ENCODE results near the gene DNAJC10.

Gene DNAJC10

GRCh38 chr2:182824767-182825158, 108.7 kb downstream of the DNAJC10 start:
- WGBS (ENCODE audit: extremely low coverage, insufficient coverage, insufficient read length): no CpG with 5 or more reads among the region's 6 CpGs
- H3K4me1 ChIP-seq (ENCODE audit: control insufficient read depth in 1 of 2, insufficient read depth in 2 of 2, low read length in 2 of 2): no peaks in the 10 kb centered on the region
- H3K79me1 ChIP-seq (ENCODE audit: low read length): no peaks in the 10 kb centered on the region
- no peak overlapping the region for H3K23ac ChIP-seq (ENCODE audit: low read length)
- no peak overlapping the region for H4K8ac ChIP-seq (ENCODE audit: low read depth, low read length)
- no peak overlapping the region for H2BK120ac ChIP-seq (ENCODE audit: insufficient read depth, low read length, poor library complexity)
- no peak overlapping the region for H3K4ac ChIP-seq (ENCODE audit: low read depth, low read length)
- no peak overlapping the region for H3K18ac ChIP-seq (ENCODE audit: low read length)
- H3K4me2 ChIP-seq (ENCODE audit: low read length): no peak overlapping the region
- H3K79me2 ChIP-seq (ENCODE audit: control insufficient read depth, insufficient read depth, low read length, poor library complexity): no peaks in the 10 kb centered on the region
- H3K9ac ChIP-seq (ENCODE audit: low read length): no peak overlapping the region
- H3K36me3 ChIP-seq (ENCODE audit: control insufficient read depth in 1 of 2, insufficient read depth in 2 of 2, low read length in 2 of 2): no peaks in the 10 kb centered on the region
- no peak overlapping the region for H4K91ac ChIP-seq (ENCODE audit: low read depth, low read length)
- H3K27ac ChIP-seq (ENCODE audit: low read depth, low read length): no peak overlapping the region
- H3K14ac ChIP-seq (ENCODE audit: low read length): no peak overlapping the region
- H2AK5ac ChIP-seq (ENCODE audit: low read length): no peak overlapping the region
- H4K12ac ChIP-seq (ENCODE audit: low read depth, low read length): no peak overlapping the region
- H3K4me3 ChIP-seq (ENCODE audit: low read depth, low read length): no peak overlapping the region
- H2AFZ ChIP-seq (ENCODE audit: insufficient read depth, low read length, poor library complexity): no peak overlapping the region
- no peak for DNase-seq
- no peaks in the 10 kb centered on the region for H3K27me3 ChIP-seq (ENCODE audit: insufficient read depth, low read length)
- no peaks in the 10 kb centered on the region for H3K9me3 ChIP-seq (ENCODE audit: insufficient read depth, low read depth, low read length)
- H2BK12ac ChIP-seq (ENCODE audit: low read length): no peak overlapping the region
- H2BK5ac ChIP-seq (ENCODE audit: low read depth, low read length, poor library complexity): no peak overlapping the region

GRCh38 chr2:182826064-182826463, 110.0 kb downstream of the DNAJC10 start:
- Histone ChIP-seq H4K12ac (ENCODE audit: low read depth, low read length) (no peak overlapping the region), H4K8ac (ENCODE audit: low read depth, low read length) (no peak overlapping the region), H3K9me3 (ENCODE audit: insufficient read depth, low read depth, low read length) (no peaks in the 10 kb centered on the region), H3K79me1 (ENCODE audit: low read length) (no peaks in the 10 kb centered on the region), H3K4me2 (ENCODE audit: low read length) (no peak overlapping the region), H3K4me1 (ENCODE audit: control insufficient read depth in 1 of 2, insufficient read depth in 2 of 2, low read length in 2 of 2) (no peaks in the 10 kb centered on the region), H3K9ac (ENCODE audit: low read length) (no peak overlapping the region), H3K18ac (ENCODE audit: low read length) (no peak overlapping the region), H3K27ac (ENCODE audit: low read depth, low read length) (no peak overlapping the region), H3K27me3 (ENCODE audit: insufficient read depth, low read length) (no peaks in the 10 kb centered on the region), H3K4me3 (ENCODE audit: low read depth, low read length) (no peak overlapping the region), H2BK5ac (ENCODE audit: low read depth, low read length, poor library complexity) (no peak overlapping the region), H3K36me3 (ENCODE audit: control insufficient read depth in 1 of 2, insufficient read depth in 2 of 2, low read length in 2 of 2) (no peaks in the 10 kb centered on the region), H3K23ac (ENCODE audit: low read length) (no peak overlapping the region), H2AFZ (ENCODE audit: insufficient read depth, low read length, poor library complexity) (no peak overlapping the region), H4K91ac (ENCODE audit: low read depth, low read length) (no peak overlapping the region), H2AK5ac (ENCODE audit: low read length) (no peak overlapping the region), H3K79me2 (ENCODE audit: control insufficient read depth, insufficient read depth, low read length, poor library complexity) (no peaks in the 10 kb centered on the region), H2BK120ac (ENCODE audit: insufficient read depth, low read length, poor library complexity) (no peak overlapping the region), H3K14ac (ENCODE audit: low read length) (no peak overlapping the region), H2BK12ac (ENCODE audit: low read length) (no peak overlapping the region), H3K4ac (ENCODE audit: low read depth, low read length) (no peak overlapping the region)
- WGBS (ENCODE audit: extremely low coverage, insufficient coverage, insufficient read length): no CpG with 5 or more reads among the region's 1 CpG
- DNase-seq: no peak

- Histone ChIP-seq H3K79me1 (ENCODE audit: low read length) (no peaks in the 10 kb centered on the region), H2BK5ac (ENCODE audit: low read depth, low read length, poor library complexity) (no peak overlapping the region), H2BK12ac (ENCODE audit: low read length) (no peak overlapping the region), H3K23ac (ENCODE audit: low read length) (no peak overlapping the region), H3K27me3 (ENCODE audit: insufficient read depth, low read length) (no peaks in the 10 kb centered on the region), H2AFZ (ENCODE audit: insufficient read depth, low read length, poor library complexity) (no peak overlapping the region), H3K4me3 (ENCODE audit: low read depth, low read length) (no peak overlapping the region), H3K36me3 (ENCODE audit: control insufficient read depth in 1 of 2, insufficient read depth in 2 of 2, low read length in 2 of 2) (no peaks in the 10 kb centered on the region), H4K91ac (ENCODE audit: low read depth, low read length) (no peak overlapping the region), H2BK120ac (ENCODE audit: insufficient read depth, low read length, poor library complexity) (no peak overlapping the region), H3K79me2 (ENCODE audit: control insufficient read depth, insufficient read depth, low read length, poor library complexity) (no peaks in the 10 kb centered on the region), H3K9ac (ENCODE audit: low read length) (no peak overlapping the region), H4K12ac (ENCODE audit: low read depth, low read length) (no peak overlapping the region), H3K4me1 (ENCODE audit: control insufficient read depth in 1 of 2, insufficient read depth in 2 of 2, low read length in 2 of 2) (no peaks in the 10 kb centered on the region), H4K8ac (ENCODE audit: low read depth, low read length) (no peak overlapping the region), H2AK5ac (ENCODE audit: low read length) (no peak overlapping the region), H3K4me2 (ENCODE audit: low read length) (no peak overlapping the region), H3K18ac (ENCODE audit: low read length) (no peak overlapping the region), H3K9me3 (ENCODE audit: insufficient read depth, low read depth, low read length) (no peaks in the 10 kb centered on the region), H3K14ac (ENCODE audit: low read length) (no peak overlapping the region), H3K27ac (ENCODE audit: low read depth, low read length) (no peak overlapping the region), H3K4ac (ENCODE audit: low read depth, low read length) (no peak overlapping the region)
- DNase-seq: no peak
- no CpG with 5 or more reads among the region's 3 CpGs for WGBS (ENCODE audit: extremely low coverage, insufficient coverage, insufficient read length)
Measured at GRCh38 chr2:182826496-182826895, 110.4 kb downstream of the DNAJC10 start.

GRCh38 chr2:182827182-182827879, 111.3 kb downstream of the DNAJC10 start:
- H3K27ac ChIP-seq (ENCODE audit: low read depth, low read length): no peak overlapping the region
- no CpG with 5 or more reads among the region's 2 CpGs for WGBS (ENCODE audit: extremely low coverage, insufficient coverage, insufficient read length)
- H3K79me2 ChIP-seq (ENCODE audit: control insufficient read depth, insufficient read depth, low read length, poor library complexity): no peaks in the 10 kb centered on the region
- no peak overlapping the region for H3K4me3 ChIP-seq (ENCODE audit: low read depth, low read length)
- H4K12ac ChIP-seq (ENCODE audit: low read depth, low read length): no peak overlapping the region
- H2BK5ac ChIP-seq (ENCODE audit: low read depth, low read length, poor library complexity): no peak overlapping the region
- H3K4me1 ChIP-seq (ENCODE audit: control insufficient read depth in 1 of 2, insufficient read depth in 2 of 2, low read length in 2 of 2): no peaks in the 10 kb centered on the region
- no peak overlapping the region for H3K18ac ChIP-seq (ENCODE audit: low read length)
- H3K9me3 ChIP-seq (ENCODE audit: insufficient read depth, low read depth, low read length): no peaks in the 10 kb centered on the region
- H2BK12ac ChIP-seq (ENCODE audit: low read length): no peak overlapping the region
- no peak overlapping the region for H4K91ac ChIP-seq (ENCODE audit: low read depth, low read length)
- no peak overlapping the region for H2AFZ ChIP-seq (ENCODE audit: insufficient read depth, low read length, poor library complexity)
- no peak overlapping the region for H3K14ac ChIP-seq (ENCODE audit: low read length)
- no peak overlapping the region for H3K4ac ChIP-seq (ENCODE audit: low read depth, low read length)
- no peak overlapping the region for H3K4me2 ChIP-seq (ENCODE audit: low read length)
- H3K79me1 ChIP-seq (ENCODE audit: low read length): no peaks in the 10 kb centered on the region
- no peak for DNase-seq
- no peaks in the 10 kb centered on the region for H3K27me3 ChIP-seq (ENCODE audit: insufficient read depth, low read length)
- no peak overlapping the region for H3K9ac ChIP-seq (ENCODE audit: low read length)
- H4K8ac ChIP-seq (ENCODE audit: low read depth, low read length): no peak overlapping the region
- H3K23ac ChIP-seq (ENCODE audit: low read length): no peak overlapping the region
- H2BK120ac ChIP-seq (ENCODE audit: insufficient read depth, low read length, poor library complexity): no peak overlapping the region
- H3K36me3 ChIP-seq (ENCODE audit: control insufficient read depth in 1 of 2, insufficient read depth in 2 of 2, low read length in 2 of 2): no peaks in the 10 kb centered on the region
- H2AK5ac ChIP-seq (ENCODE audit: low read length): no peak overlapping the region
